OCI-LY7 (cell line): ENCODE measurements around the gene RNF220. TPM values are rescaled to one million over a fixed set of nuclear protein-coding genes. Genes with fewer than 3 reads are reported as not detected.

ENCODE experiments used
- BruUV-seq: library from RNA; stranded (reverse); fragments of 400-500 nt; replicated peaks from 2 replicates; lab custom pipeline; 2021; lab: Mats Ljungman, UMichigan
- CTCF ChIA-PET: fragments of 300-600 bp; sonication (Branson Sonifier 250); formaldehyde crosslinking; loops from one replicate; lab custom pipeline; 2022; ENCODE audit warnings: antibody characterized with exemption; ENCODE audit not compliant: unreplicated experiment; lab: Charles Lee
- POLR2A ChIA-PET: fragments of 300-600 bp; sonication (Branson Sonifier 250); formaldehyde crosslinking; loops from one replicate; lab custom pipeline; 2022; ENCODE audit warnings: antibody characterized with exemption; lab: Charles Lee
- DNase-seq: peaks from one replicate; pipeline ENCODE4 v3.0.0-alpha.2; 2015; ENCODE audit warnings: low spot score
- H2AFZ ChIP-seq: fragments of 200-600 bp; sonication (generic), shearing (Covaris generic); 2 replicates; pipeline ENCODE4 v1.6.1; 2014; ENCODE audit warnings: mild to moderate bottlenecking, antibody characterized with exemption, low read length, moderate library complexity
- H3K27ac ChIP-seq: fragments of 200-600 bp; sonication (generic); 2 replicates; pipeline ENCODE4 v1.5.1; 2014; ENCODE audit warnings: mixed run types, low read depth, mild to moderate bottlenecking, moderate library complexity, low read length, inconsistent platforms; ENCODE audit not compliant: poor library complexity, severe bottlenecking
- H3K36me3 ChIP-seq: fragments of 200-600 bp; sonication (generic); 2 replicates; pipeline ENCODE4 v1.6.1; 2014; ENCODE audit warnings: mild to moderate bottlenecking, antibody characterized with exemption, low read length, moderate library complexity, mixed read lengths; ENCODE audit not compliant: insufficient read depth
- H3K4me1 ChIP-seq: fragments of 200-600 bp; sonication (generic); 2 replicates; pipeline ENCODE4 v1.5.1; 2014; ENCODE audit warnings: mild to moderate bottlenecking, low read length; ENCODE audit not compliant: insufficient read depth, poor library complexity, severe bottlenecking
- H3K4me2 ChIP-seq: fragments of 200-600 bp; sonication (generic); 2 replicates; pipeline ENCODE4 v1.6.1; 2014; ENCODE audit warnings: mild to moderate bottlenecking, low read length
- H3K4me3 ChIP-seq: fragments of 200-600 bp; sonication (generic); 2 replicates; pipeline ENCODE4 v1.5.1; 2014; ENCODE audit warnings: mild to moderate bottlenecking, low read depth, low read length; ENCODE audit not compliant: poor library complexity, severe bottlenecking
- H3K79me2 ChIP-seq: fragments of 200-600 bp; sonication (generic); 2 replicates; pipeline ENCODE4 v1.6.1; 2016; ENCODE audit warnings: low read depth, mild to moderate bottlenecking, low read length, moderate library complexity, mixed read lengths; ENCODE audit not compliant: insufficient read depth
- H3K9me2 ChIP-seq: fragments of 200-600 bp; sonication (generic); 2 replicates; pipeline ENCODE4 v1.6.1; 2016; ENCODE audit warnings: mild to moderate bottlenecking, low read length, mixed read lengths; ENCODE audit not compliant: insufficient read depth
- H3K9me3 ChIP-seq: fragments of 200-600 bp; sonication (generic); 2 replicates; pipeline ENCODE4 v1.6.1; 2014; ENCODE audit warnings: mild to moderate bottlenecking, mixed run types, low read length, mixed read lengths
- H4K20me1 ChIP-seq: fragments of 200-600 bp; sonication (generic); 2 replicates; pipeline ENCODE4 v1.6.1; 2014; ENCODE audit warnings: mild to moderate bottlenecking, antibody characterized with exemption, low read length, moderate library complexity, mixed read lengths; ENCODE audit not compliant: insufficient read depth
- CTCF ChIP-seq: fragments of 200-600 bp; sonication (generic); conservative IDR thresholded peaks from 2 replicates; pipeline ENCODE4 v1.5.1; 2014; ENCODE audit warnings: mild to moderate bottlenecking, antibody characterized with exemption, low read length, moderate library complexity, mixed read lengths
- EZH2phosphoT487 ChIP-seq: fragments of 200-600 bp; sonication (generic); IDR thresholded peaks from 2 replicates; pipeline ENCODE4 v1.6.1; 2018; ENCODE audit warnings: low read depth, borderline replicate concordance, mild to moderate bottlenecking, mixed run types, antibody characterized with exemption, low read length, moderate library complexity, mixed read lengths
- intact Hi-C: fragments of 100-400 bp; cut with micrococcal nuclease; formaldehyde crosslinking; loops from one replicate; pipeline ENCODE4 v1.10.0; 2022; ENCODE audit not compliant: unreplicated experiment
- total RNA-seq, 2 experiments: library from RNA; depleted of rRNA in 1 of 2; stranded (reverse); fragments of >200 nt in 1 of 2; shearing (Covaris generic) in 1 of 2; gene quantifications; 2 replicates each; pipeline ENCODE4 v1.2.3, GENCODE V29; 2014 to 2022

The RNF220 gene
- total RNA-seq, 2 experiments from 2014 or later, result 82.3 to 85.5 TPM

GRCh38 chr1:44407430-44408211, 2.6 kb downstream of the RNF220 start:
- Histone ChIP-seq H3K9me2 (no peaks in the 10 kb centered on the region), H3K9me3 (no peaks in the 10 kb centered on the region), H3K4me3 (no peak overlapping the region), H3K27ac (no peak overlapping the region), H3K36me3 (no peaks in the 10 kb centered on the region), H3K79me2 (no peaks in the 10 kb centered on the region), H3K4me2 (no peak overlapping the region), H4K20me1 (no peaks in the 10 kb centered on the region; the same call in 1 of the 2 replicates), H2AFZ (no peak overlapping the region), H3K4me1 (no peaks in the 10 kb centered on the region)
- TF ChIP-seq EZH2phosphoT487, result no peak
- no peak for TF ChIP-seq CTCF
- intact Hi-C loops, result no loop called here
- CTCF ChIA-PET, result no interaction called here
- no peak for DNase-seq
- no TSS peak for BruUV-seq
- POLR2A ChIA-PET, result interaction anchor here (0.5 kb wide), 1 partner anchor 293 kb away, joined by 3 read pairs; no protein-coding TSS in a partner anchor

- intact Hi-C loops, result no loop called here
- Histone ChIP-seq H3K9me3 (no peaks in the 10 kb centered on the region), H3K36me3 (no peaks in the 10 kb centered on the region), H3K4me1 (no peaks in the 10 kb centered on the region), H3K27ac (no peak overlapping the region), H3K4me3 (no peak overlapping the region), H3K9me2 (no peaks in the 10 kb centered on the region), H3K4me2 (no peak overlapping the region), H2AFZ (no peak overlapping the region), H3K79me2 (no peaks in the 10 kb centered on the region), H4K20me1 (no peaks in the 10 kb centered on the region; the same call in 1 of the 2 replicates)
- TF ChIP-seq CTCF (no peak), EZH2phosphoT487 (no peak)
- DNase-seq, result no peak
- POLR2A ChIA-PET, result interaction anchor here (0.5 kb wide), 1 partner anchor 293 kb away, joined by 3 read pairs; no protein-coding TSS in a partner anchor
- BruUV-seq, result no TSS peak
- CTCF ChIA-PET, result no interaction called here
Measured at GRCh38 chr1:44408212-44408582, 3.1 kb downstream of the RNF220 start.
